ENCODE measurements around the gene SRSF12. TPM values are rescaled to one million over a fixed set of nuclear protein-coding genes. Genes with fewer than 3 reads are reported as not detected.

Gene SRSF12
- total and polyA plus RNA-seq, 9 of the 15 experiments (the other 6 are each of a cell fraction or from before 2014, with no cell fraction given), result not detected

DNA sequence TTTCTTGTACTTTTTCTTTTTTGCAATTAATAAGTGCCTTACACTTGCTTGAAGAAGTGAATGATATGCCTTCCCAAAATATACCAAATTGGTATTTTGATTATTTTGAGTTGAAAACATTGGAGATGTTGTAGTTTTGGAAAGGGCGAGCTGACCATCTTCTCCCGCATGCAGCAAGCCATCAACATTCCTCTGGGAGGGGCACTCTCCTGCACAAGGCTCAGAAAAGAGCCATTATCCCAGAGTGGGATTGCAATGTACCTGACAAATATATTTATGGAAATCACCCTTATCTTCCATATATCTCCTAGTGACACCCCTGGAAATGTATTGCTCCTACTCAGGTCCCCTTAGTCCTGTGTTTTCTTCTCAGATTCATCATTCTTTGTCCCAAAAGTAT, 60.1 kb downstream of the SRSF12 start:
- no peak for TF ChIP-seq ZNF23 (CRISPR knock-in tag; IDR thresholded peaks at IDR 0.05)
- TF ChIP-seq STAT5B (CRISPR knock-in tag; IDR thresholded peaks at IDR 0.05), result no peak
- no peak overlapping the region for H3K4me3 ChIP-seq
- ChIA-PET CTCF (ENCODE audit: low intra/inter-chr PET ratio) (no interaction called here), POLR2A (interaction anchor here (0.7 to 0.8 kb wide), 2 partner anchors 9 to 23 kb away, joined by 4 to 6 read pairs; partner anchors contain the start of gene PNRC1)
- H4K20me1 ChIP-seq (replicated peaks; ENCODE audit: control insufficient read depth, insufficient read depth, low read length), result no peaks in the 10 kb centered on the region
- DNase-seq (ENCODE audit: extremely low read depth in 1 of 4, low spot score in 3 of 4) (no peak), ATAC-seq (no peak), FAIRE-seq (no peak)
- H3K79me2 ChIP-seq (ENCODE audit: control insufficient read depth, insufficient read depth, low read length), result no peaks in the 10 kb centered on the region
- WGBS (ENCODE audit: insufficient coverage, low coverage, missing lambda C conversion rate), result 45% methylated on average over 2 of the region's 2 CpGs
- H3K27ac ChIP-seq (ENCODE audit: extremely low read depth, low read depth, low read length), result no peak overlapping the region
- H3K9me3 ChIP-seq (replicated peaks; ENCODE audit: control insufficient read depth, insufficient read depth, low read depth, low read length), result no peaks in the 10 kb centered on the region; the same call in 1 of the 2 replicates
- in situ Hi-C loops (cut with MboI) (no loop called here), intact Hi-C loops (cut with micrococcal nuclease) (no loop called here)
- BruUV-seq (replicated peaks), result no TSS peak
- no peaks in the 10 kb centered on the region; a peak in 1 of 5 replicates for H3K4me1 ChIP-seq (replicated peaks in 1 of 2; ENCODE audit: control insufficient read depth in 2 of 2, insufficient read depth in 2 of 2, low read length in 2 of 2)
- no peak overlapping the region for H3K4me2 ChIP-seq (ENCODE audit: insufficient read depth, low read length)
- H3K9me1 ChIP-seq (ENCODE audit: control insufficient read depth, insufficient read depth, low read length), result no peaks in the 10 kb centered on the region
- H2AFZ ChIP-seq (ENCODE audit: low read depth, low read length), result no peak overlapping the region
- no peak overlapping the region for H3K9ac ChIP-seq (ENCODE audit: insufficient read depth in 1 of 2, low read depth in 2 of 2, low read length in 2 of 2)
- H3K27me3 ChIP-seq (ENCODE audit: control insufficient read depth in 2 of 2, insufficient read depth in 2 of 2, low read length in 2 of 2), result no peaks in the 10 kb centered on the region
- no peaks in the 10 kb centered on the region for H3K36me3 ChIP-seq (ENCODE audit: control insufficient read depth, insufficient read depth, low read length)

DNA sequence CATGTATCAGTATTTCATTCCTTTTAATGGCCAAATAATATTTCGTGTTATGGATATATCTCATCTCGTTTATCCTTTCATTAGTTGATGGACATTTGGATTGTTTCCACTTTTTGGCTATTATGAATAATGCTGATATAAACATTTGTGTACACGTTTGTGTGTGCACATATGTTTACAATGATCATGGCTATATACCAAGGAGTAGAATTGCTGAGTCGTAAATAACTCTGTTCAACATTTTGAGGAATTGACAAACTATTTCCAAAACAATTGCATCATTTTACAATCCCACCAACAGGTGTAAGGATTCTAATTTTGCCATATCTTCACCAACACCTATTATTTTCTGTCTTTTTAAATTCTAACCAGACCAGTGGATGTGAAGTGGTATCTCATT, 63.7 kb downstream of the SRSF12 start:
- TF ChIP-seq STAG1 (CRISPR knock-in tag; IDR thresholded peaks at IDR 0.05; ENCODE audit: borderline replicate concordance), result no peak
- TF ChIP-seq SRSF7 (optimal IDR thresholded peaks at IDR 0.05; ENCODE audit: low read depth, low read length), result no peak
- peak; percentile 33; the same call in 1 of the 2 replicates for TF ChIP-seq MAFK (IDR thresholded peaks at IDR 0.05; ENCODE audit: low read length)
- TF ChIP-seq MAFG (tag; conservative IDR thresholded peaks at IDR 0.05), result peak; percentile 74
- TF ChIP-seq ZNF316 (IDR thresholded peaks at IDR 0.05), result peak; percentile 89
- TF ChIP-seq MAFF (IDR thresholded peaks at IDR 0.05; ENCODE audit: low read length), result peak; percentile 69
- TF ChIP-seq C11orf30 (IDR thresholded peaks at IDR 0.05; ENCODE audit: low read depth), result peak; percentile 65
- no peak for TF ChIP-seq CEBPG (CRISPR knock-in tag; IDR thresholded peaks at IDR 0.05)
- TF ChIP-seq CEBPG (tag; conservative IDR thresholded peaks at IDR 0.05 in 1 of 2, IDR thresholded peaks at IDR 0.05 in 1 of 2), result 0 out of 4 replicates have a peak, but pooled peaks of 1 of the 2 experiments have one; percentile 5
- no peak for FAIRE-seq
- ATAC-seq, result no peak
- in situ Hi-C loops (cut with MboI) (no loop called here), intact Hi-C loops (cut with micrococcal nuclease) (no loop called here)
- H2AFZ ChIP-seq (ENCODE audit: low read depth, low read length), result no peak overlapping the region
- no peaks in the 10 kb centered on the region; the same call in 1 of the 2 replicates for H3K9me3 ChIP-seq (replicated peaks; ENCODE audit: control insufficient read depth, insufficient read depth, low read depth, low read length)
- no peak overlapping the region for H3K4me2 ChIP-seq (ENCODE audit: insufficient read depth, low read length)
- H3K4me1 ChIP-seq (replicated peaks in 1 of 2; ENCODE audit: control insufficient read depth in 2 of 2, insufficient read depth in 2 of 2, low read length in 2 of 2), result no peaks in the 10 kb centered on the region; a peak in 1 of 5 replicates
- H3K4me3 ChIP-seq, result no peak overlapping the region
- DNase-seq (ENCODE audit: extremely low read depth in 1 of 4, low spot score in 3 of 4), result no peak
- no peak overlapping the region for H3K27ac ChIP-seq (ENCODE audit: extremely low read depth, low read depth, low read length)
- 11% methylated on average over 4 of the region's 4 CpGs for WGBS (ENCODE audit: insufficient coverage, low coverage, missing lambda C conversion rate)
- ChIA-PET POLR2A (interaction anchor here (0.6 kb wide), 1 partner anchor 12 kb away, joined by 3 read pairs; no protein-coding TSS in a partner anchor), CTCF (ENCODE audit: low intra/inter-chr PET ratio) (no interaction called here)
- no TSS peak for BruUV-seq (replicated peaks)
- H3K36me3 ChIP-seq (ENCODE audit: control insufficient read depth, insufficient read depth, low read length), result no peaks in the 10 kb centered on the region
- H3K27me3 ChIP-seq (ENCODE audit: control insufficient read depth in 2 of 2, insufficient read depth in 2 of 2, low read length in 2 of 2), result no peaks in the 10 kb centered on the region
- H4K20me1 ChIP-seq (replicated peaks; ENCODE audit: control insufficient read depth, insufficient read depth, low read length), result no peaks in the 10 kb centered on the region
- no peaks in the 10 kb centered on the region for H3K79me2 ChIP-seq (ENCODE audit: control insufficient read depth, insufficient read depth, low read length)
- no peaks in the 10 kb centered on the region for H3K9me1 ChIP-seq (ENCODE audit: control insufficient read depth, insufficient read depth, low read length)
- no peak overlapping the region for H3K9ac ChIP-seq (ENCODE audit: insufficient read depth in 1 of 2, low read depth in 2 of 2, low read length in 2 of 2)

All from K562 (cell line).